HCT116 (cell line): ENCODE data around the gene NFIA. TPM values are rescaled to one million over a fixed set of nuclear protein-coding genes. Genes with fewer than 3 reads are reported as not detected.

Source experiments
- ATAC-seq: fragments of 200-7000 bp; cut with Tn5 transposase; 2 replicates; pipeline ENCODE4 v1.9.1; 2020; ENCODE audit warnings: mild to moderate bottlenecking, moderate library complexity
- BruUV-seq: library from RNA; stranded (reverse); fragments of 400-500 nt; replicated peaks from 2 replicates; lab custom pipeline; 2021; lab: Mats Ljungman, UMichigan
- CTCF ChIA-PET: fragments of 300-600 bp; sonication (Branson Sonifier 250); formaldehyde crosslinking; loops from one replicate; lab custom pipeline; 2021; ENCODE audit warnings: antibody characterized with exemption; lab: Charles Lee
- POLR2A ChIA-PET: fragments of 300-600, 350-600 bp; sonication (Branson Sonifier 250); formaldehyde crosslinking; loops from one replicate; lab custom pipeline; 2021; ENCODE audit warnings: antibody characterized with exemption; lab: Charles Lee
- RAD21 ChIA-PET, 2 experiments: fragments of 300-600 bp; sonication (Branson Sonifier 250); formaldehyde crosslinking; loops; one replicate each; lab custom pipeline; 2023; ENCODE audit warnings: low total read pairs in 2 of 2; ENCODE audit not compliant: uncharacterized antibody in 2 of 2, unreplicated experiment in 2 of 2, low non-redundant PET in 1 of 2; lab: Charles Lee
- DNase-seq: peaks from one replicate; pipeline ENCODE4 v3.0.0-alpha.2; 2010; ENCODE audit warnings: low read depth, low spot score
- H2AFZ ChIP-seq: fragments of 200-600 bp; shearing (Covaris generic), sonication (generic); 2 replicates; pipeline ENCODE4 v1.6.1; 2017; ENCODE audit warnings: low read depth, mixed run types, mixed read lengths, antibody characterized with exemption, low read length; ENCODE audit not compliant: poor library complexity, severe bottlenecking
- H3K27ac ChIP-seq: 2 replicates; pipeline ENCODE4 v1.5.1; 2012; ENCODE audit warnings: low read depth, low read length
- H3K27me3 ChIP-seq: fragments of 200-600 bp; sonication (generic); 2 replicates; pipeline ENCODE4 v1.6.1; 2016; ENCODE audit warnings: mixed run types, low read length, mixed read lengths; ENCODE audit not compliant: insufficient read depth
- H3K36me3 ChIP-seq, 2 experiments: fragments of 200-500 bp in 1 of 2; fragments of 200-600 bp in 1 of 2; sonication (Bioruptor generic) in 1 of 2; sonication (generic) in 1 of 2; 2 replicates each; pipeline versions ENCODE4 v1.5.1 to v1.6.1; 2014 to 2016; ENCODE audit warnings: low read length in 2 of 2, inconsistent platforms in 1 of 2, mixed read lengths in 1 of 2, mixed run types in 1 of 2; ENCODE audit not compliant: insufficient read depth in 2 of 2, control insufficient read depth in 1 of 2
- H3K4me1 ChIP-seq, 2 experiments: fragments of 200-600 bp in 1 of 2; sonication (generic) in 1 of 2; 2 replicates each; pipeline versions ENCODE4 v1.5.1 to v1.6.1; 2012 to 2017; ENCODE audit warnings: low read length in 2 of 2, inconsistent platforms in 1 of 2, mild to moderate bottlenecking in 1 of 2, mixed read lengths in 1 of 2, mixed run types in 1 of 2, moderate library complexity in 1 of 2; ENCODE audit not compliant: insufficient read depth in 2 of 2, control insufficient read depth in 1 of 2
- H3K4me2 ChIP-seq: fragments of 200-600 bp; sonication (generic); 2 replicates; pipeline ENCODE4 v1.6.1; 2017; ENCODE audit warnings: mixed run types, low read length, mixed read lengths
- H3K4me3 ChIP-seq, 2 experiments: fragments of 200-600 bp in 1 of 2; sonication (generic) in 1 of 2; replicated peaks in 1 of 2; 2 replicates each; pipeline ENCODE4 v1.5.1; 2011 to 2016; ENCODE audit warnings: low read length in 2 of 2, control low read depth in 1 of 2, low read depth in 1 of 2, mild to moderate bottlenecking in 1 of 2, mixed read lengths in 1 of 2, mixed run types in 1 of 2
- H3K79me2 ChIP-seq: fragments of 200-600 bp; sonication (generic); 2 replicates; pipeline ENCODE4 v1.6.1; 2017; ENCODE audit warnings: mild to moderate bottlenecking, mixed run types, low read length, moderate library complexity, mixed read lengths; ENCODE audit not compliant: insufficient read depth
- H3K9ac ChIP-seq: fragments of 200-600 bp; sonication (generic); 2 replicates; pipeline ENCODE4 v1.6.1; 2016; ENCODE audit warnings: low read length, mixed read lengths
- H3K9me2 ChIP-seq: fragments of 200-600 bp; sonication (generic), shearing (Covaris generic); 2 replicates; pipeline ENCODE4 v1.6.1; 2017; ENCODE audit warnings: mixed run types, mild to moderate bottlenecking, moderate library complexity; ENCODE audit not compliant: insufficient read depth
- H3K9me3 ChIP-seq, 2 experiments: fragments of 200-500 bp in 1 of 2; fragments of 200-600 bp in 1 of 2; sonication (Bioruptor generic) in 1 of 2; sonication (generic) in 1 of 2; 2 replicates each; pipeline ENCODE4 v1.6.1; 2014 to 2017; ENCODE audit warnings: low read length in 2 of 2, mixed read lengths in 2 of 2, inconsistent platforms in 1 of 2, low read depth in 1 of 2, mild to moderate bottlenecking in 1 of 2, mixed run types in 1 of 2, moderate library complexity in 1 of 2; ENCODE audit not compliant: control insufficient read depth in 1 of 2, insufficient read depth in 1 of 2
- H4K20me1 ChIP-seq: fragments of 200-600 bp; sonication (generic), shearing (Covaris generic); 2 replicates; pipeline ENCODE4 v1.6.1; 2017; ENCODE audit warnings: mixed run types, mild to moderate bottlenecking, moderate library complexity; ENCODE audit not compliant: insufficient read depth
- CBX3 ChIP-seq: IDR thresholded peaks from 2 replicates; pipeline ENCODE4 v1.6.1; 2012; ENCODE audit warnings: low read depth
- EZH2 ChIP-seq: fragments of 200-600 bp; sonication (generic); IDR thresholded peaks from 2 replicates; pipeline ENCODE4 v1.6.1; 2017; ENCODE audit warnings: antibody characterized with exemption, mixed run types
- EZH2phosphoT487 ChIP-seq: fragments of 200-600 bp; IDR thresholded peaks from 2 replicates; pipeline ENCODE4 v1.6.1; 2018; ENCODE audit warnings: antibody characterized with exemption, borderline replicate concordance
- FOSL1 ChIP-seq: IDR thresholded peaks from 2 replicates; pipeline ENCODE4 v1.6.1; 2012; ENCODE audit warnings: low read depth
- JUND ChIP-seq: IDR thresholded peaks from 2 replicates; pipeline ENCODE4 v1.6.1; 2012
- POLR2AphosphoS5 ChIP-seq: IDR thresholded peaks from 2 replicates; pipeline ENCODE4 v1.6.1; 2011; ENCODE audit warnings: mild to moderate bottlenecking, low read depth, low read length, moderate library complexity
- SP1 ChIP-seq: IDR thresholded peaks from 2 replicates; pipeline ENCODE4 v1.6.1; 2012; ENCODE audit warnings: low read depth
- TCF7L2 ChIP-seq: IDR thresholded peaks from 2 replicates; pipeline ENCODE4 v1.7.0; 2011; ENCODE audit warnings: borderline replicate concordance, inconsistent platforms; ENCODE audit not compliant: insufficient read depth, insufficient read length; ENCODE audit errors: extremely low read depth
- YY1 ChIP-seq: IDR thresholded peaks from 2 replicates; pipeline ENCODE4 v1.6.1; 2011; ENCODE audit warnings: low read length, low read depth, moderate library complexity, mild to moderate bottlenecking; ENCODE audit not compliant: insufficient replicate concordance; ENCODE audit errors: extremely low read depth
- ZNF274 ChIP-seq: fragments of 200-500 bp; sonication (Bioruptor generic); IDR thresholded peaks from 2 replicates; pipeline ENCODE4 v1.6.1; 2014; ENCODE audit warnings: mild to moderate bottlenecking, low read depth, low read length, inconsistent platforms
- intact Hi-C: fragments of 100-400 bp; cut with micrococcal nuclease; formaldehyde crosslinking; loops from 2 replicates; pipeline ENCODE4 v1.10.0; 2022
- total RNA-seq: library from RNA; stranded (reverse); gene quantifications from one replicate; pipeline ENCODE4 v1.2.1, GENCODE V29; 2021; ENCODE audit not compliant: unreplicated experiment
- TF ChIP-seq, protein P1 (sequence below): IDR thresholded peaks from 2 replicates; pipeline ENCODE4 v1.6.1; 2012
- TF ChIP-seq, protein P2 (sequence below), 3 experiments: fragments of 200-600 bp in 1 of 3; sonication (generic) in 1 of 3; IDR thresholded peaks in 2 of 3; conservative IDR thresholded peaks in 1 of 3; 2 replicates each; pipeline ENCODE4 v1.5.1; 2012 to 2017; ENCODE audit warnings: low read depth in 2 of 3, low read length in 2 of 3, antibody characterized with exemption in 1 of 3, borderline replicate concordance in 1 of 3, control low read depth in 1 of 3, mild to moderate bottlenecking in 1 of 3, mixed read lengths in 1 of 3, mixed run types in 1 of 3, moderate library complexity in 1 of 3; ENCODE audit not compliant: insufficient read depth in 1 of 3

NFIA gene
- total RNA-seq, 1 experiment from 2014 or later = 17.2 TPM

DNA sequence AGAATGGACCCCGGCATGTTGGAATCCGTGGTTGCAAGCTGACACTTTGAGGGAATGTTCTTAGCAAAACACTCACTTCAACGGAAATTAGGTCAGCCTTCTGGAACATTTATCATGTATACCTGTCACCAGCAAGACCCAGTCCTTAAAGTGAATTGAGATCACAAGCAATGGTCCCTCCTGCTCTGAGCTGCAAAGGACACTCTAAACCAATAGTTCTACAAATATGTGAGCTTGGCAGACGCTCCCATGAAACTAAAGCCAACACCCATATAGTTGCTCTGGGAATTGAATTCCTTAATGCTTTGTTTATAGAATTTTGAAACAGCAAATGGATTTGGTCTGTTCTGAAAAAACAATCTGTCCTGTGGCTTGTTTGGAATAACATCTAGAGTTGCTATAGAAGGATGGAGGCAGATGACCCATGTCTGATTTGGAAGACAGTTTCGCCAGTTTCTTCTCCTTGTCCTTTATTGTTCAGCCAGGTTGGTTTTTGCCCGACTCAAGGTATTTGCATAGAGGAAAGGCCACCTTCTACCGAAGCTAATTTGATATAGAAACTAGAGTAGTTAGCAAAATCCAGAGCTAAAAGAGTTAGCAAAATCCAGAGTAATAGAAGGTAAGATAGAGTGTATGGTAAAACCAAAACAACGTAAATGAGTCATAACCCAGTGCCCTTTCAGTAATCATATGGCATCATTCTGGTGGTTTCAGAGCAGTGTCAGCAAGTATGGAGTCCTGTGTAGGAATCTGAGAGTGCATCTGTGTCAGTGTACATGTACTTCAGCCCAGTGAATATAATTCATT lies 236.2 kb downstream of the NFIA start:
- TF ChIP-seq, protein P1, sequence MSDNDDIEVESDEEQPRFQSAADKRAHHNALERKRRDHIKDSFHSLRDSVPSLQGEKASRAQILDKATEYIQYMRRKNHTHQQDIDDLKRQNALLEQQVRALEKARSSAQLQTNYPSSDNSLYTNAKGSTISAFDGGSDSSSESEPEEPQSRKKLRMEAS = no peak
- TF ChIP-seq SP1 (no peak), YY1 (no peak), FOSL1 (no peak), EZH2 (no peak), JUND (no peak), EZH2phosphoT487 (no peak)
- TF ChIP-seq, all 23 proteins: peak for 0
- Histone ChIP-seq H3K9me2 (no peaks in the 10 kb centered on the region), H3K9me3 (no peaks in the 10 kb centered on the region), H3K79me2 (no peaks in the 10 kb centered on the region), H3K4me3 (no peak overlapping the region), H3K27ac (no peak overlapping the region), H2AFZ (no peak overlapping the region), H4K20me1 (no peaks in the 10 kb centered on the region), H3K36me3 (no peaks in the 10 kb centered on the region), H3K4me1 (no peaks in the 10 kb centered on the region), H3K4me2 (no peak overlapping the region), H3K9ac (no peak overlapping the region), H3K27me3 (no peaks in the 10 kb centered on the region)
- ChIA-PET POLR2A (no interaction called here), CTCF (no interaction called here), RAD21 (no interaction called here)
- intact Hi-C loops = no loop called here
- BruUV-seq = no TSS peak
- ATAC-seq (no peak), DNase-seq (no peak)

DNA sequence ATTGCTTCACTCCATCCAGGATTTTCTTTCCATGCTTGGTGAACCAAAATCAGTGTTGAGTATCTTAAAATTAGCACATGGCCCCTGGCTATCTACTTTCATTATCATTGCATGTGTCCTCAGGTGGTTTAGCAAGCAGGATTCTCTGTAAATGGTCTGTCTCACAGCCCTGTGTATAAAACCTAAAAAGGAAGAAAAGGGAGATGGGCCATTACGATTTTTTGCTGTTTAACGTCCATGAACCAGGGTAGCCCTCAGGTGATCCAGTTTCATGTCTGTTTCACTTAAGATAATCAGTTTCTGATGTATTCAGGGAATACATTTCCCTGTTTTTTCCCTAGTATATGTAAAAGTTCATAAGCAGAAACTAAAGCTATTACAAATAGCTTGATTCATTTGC lies 238.2 kb downstream of the NFIA start:
- TF ChIP-seq CBX3 (no peak), TCF7L2 (no peak), POLR2AphosphoS5 (no peak), ZNF274 (no peak)
- TF ChIP-seq, protein P2, sequence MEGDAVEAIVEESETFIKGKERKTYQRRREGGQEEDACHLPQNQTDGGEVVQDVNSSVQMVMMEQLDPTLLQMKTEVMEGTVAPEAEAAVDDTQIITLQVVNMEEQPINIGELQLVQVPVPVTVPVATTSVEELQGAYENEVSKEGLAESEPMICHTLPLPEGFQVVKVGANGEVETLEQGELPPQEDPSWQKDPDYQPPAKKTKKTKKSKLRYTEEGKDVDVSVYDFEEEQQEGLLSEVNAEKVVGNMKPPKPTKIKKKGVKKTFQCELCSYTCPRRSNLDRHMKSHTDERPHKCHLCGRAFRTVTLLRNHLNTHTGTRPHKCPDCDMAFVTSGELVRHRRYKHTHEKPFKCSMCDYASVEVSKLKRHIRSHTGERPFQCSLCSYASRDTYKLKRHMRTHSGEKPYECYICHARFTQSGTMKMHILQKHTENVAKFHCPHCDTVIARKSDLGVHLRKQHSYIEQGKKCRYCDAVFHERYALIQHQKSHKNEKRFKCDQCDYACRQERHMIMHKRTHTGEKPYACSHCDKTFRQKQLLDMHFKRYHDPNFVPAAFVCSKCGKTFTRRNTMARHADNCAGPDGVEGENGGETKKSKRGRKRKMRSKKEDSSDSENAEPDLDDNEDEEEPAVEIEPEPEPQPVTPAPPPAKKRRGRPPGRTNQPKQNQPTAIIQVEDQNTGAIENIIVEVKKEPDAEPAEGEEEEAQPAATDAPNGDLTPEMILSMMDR (IDR thresholded peaks at IDR 0.05 in 2 of 3, conservative IDR thresholded peaks at IDR 0.05 in 1 of 3; ENCODE audit: borderline replicate concordance in 1 of 3, insufficient read depth in 1 of 3, low read depth in 2 of 3, low read length in 2 of 3) = no peak
- Histone ChIP-seq H2AFZ (no peak overlapping the region), H3K79me2 (no peaks in the 10 kb centered on the region), H3K27me3 (no peaks in the 10 kb centered on the region), H3K4me2 (no peak overlapping the region), H3K9ac (no peak overlapping the region), H3K27ac (no peak overlapping the region), H3K9me2 (no peaks in the 10 kb centered on the region), H3K4me3 (no peak overlapping the region), H3K9me3 (no peaks in the 10 kb centered on the region), H4K20me1 (no peaks in the 10 kb centered on the region), H3K36me3 (no peaks in the 10 kb centered on the region), H3K4me1 (no peaks in the 10 kb centered on the region)
- ATAC-seq = no peak
- intact Hi-C loops = no loop called here
- no peak for DNase-seq
- ChIA-PET RAD21 (no interaction called here), POLR2A (no interaction called here), CTCF (no interaction called here)
- BruUV-seq = no TSS peak
